Activated CD8-positive, alpha-beta memory T cell treated with anti-CD3 and anti-CD28 coated beads for 36 hours (primary cell): ENCODE measurements around the gene WDR27. TPM values are rescaled to one million over a fixed set of nuclear protein-coding genes. Genes with fewer than 3 reads are reported as not detected.

Experiments used
- CTCF ChIA-PET: fragments of 350-600 bp; sonication (Branson Sonifier 250); formaldehyde crosslinking; loops from one replicate; lab custom pipeline; 2021; ENCODE audit warnings: antibody characterized with exemption; lab: Charles Lee
- POLR2A ChIA-PET: fragments of 350-600 bp; sonication (Branson Sonifier 250); formaldehyde crosslinking; loops from one replicate; lab custom pipeline; 2021; ENCODE audit warnings: antibody characterized with exemption; lab: Charles Lee
- total RNA-seq, 2 experiments: library from RNA; stranded (reverse); gene quantifications; one replicate each; pipeline ENCODE4 v1.2.3, GENCODE V29; 2021

The WDR27 gene
- total RNA-seq, 2 experiments from 2014 or later, result 32.0 TPM

DNA sequence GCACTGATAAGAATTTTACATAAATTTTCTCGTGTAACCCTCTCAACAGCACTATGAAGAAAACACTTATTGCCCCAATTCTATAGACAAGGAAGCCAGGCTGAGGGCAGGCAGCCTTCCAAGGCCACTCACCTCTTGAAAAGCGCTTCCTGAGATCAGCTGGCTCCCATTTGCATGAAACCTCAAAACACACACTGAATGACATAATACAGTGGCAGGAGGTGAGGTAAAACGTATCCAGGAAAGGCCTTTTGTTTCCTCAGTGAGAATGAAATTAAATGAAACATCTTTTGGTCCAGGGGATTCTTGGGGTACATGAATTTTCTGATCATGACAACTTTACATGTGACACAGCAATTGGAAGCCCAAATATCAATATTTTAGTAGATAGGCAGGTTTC, 112.5 kb downstream of the WDR27 start:
- POLR2A ChIA-PET, result interaction anchor here (1.0 kb wide), 1 partner anchor 135 kb away, joined by 3 read pairs; the partner anchor contains the start of gene PHF10
- CTCF ChIA-PET, result no interaction called here

GRCh38 chr6:169587975-169588374, 113.9 kb downstream of the WDR27 start:
- POLR2A ChIA-PET, result no interaction called here
- CTCF ChIA-PET, result no interaction called here

- ChIA-PET POLR2A (no interaction called here), CTCF (no interaction called here)
Observed at GRCh38 chr6:169583886-169584541, 117.8 kb downstream of the WDR27 start.

- ChIA-PET CTCF (no interaction called here), POLR2A (no interaction called here)
Observed at GRCh38 chr6:169579407-169580111, 122.3 kb downstream of the WDR27 start.

- POLR2A ChIA-PET, result no interaction called here
- CTCF ChIA-PET, result no interaction called here
Observed at GRCh38 chr6:169577974-169578373, 123.9 kb downstream of the WDR27 start.

DNA sequence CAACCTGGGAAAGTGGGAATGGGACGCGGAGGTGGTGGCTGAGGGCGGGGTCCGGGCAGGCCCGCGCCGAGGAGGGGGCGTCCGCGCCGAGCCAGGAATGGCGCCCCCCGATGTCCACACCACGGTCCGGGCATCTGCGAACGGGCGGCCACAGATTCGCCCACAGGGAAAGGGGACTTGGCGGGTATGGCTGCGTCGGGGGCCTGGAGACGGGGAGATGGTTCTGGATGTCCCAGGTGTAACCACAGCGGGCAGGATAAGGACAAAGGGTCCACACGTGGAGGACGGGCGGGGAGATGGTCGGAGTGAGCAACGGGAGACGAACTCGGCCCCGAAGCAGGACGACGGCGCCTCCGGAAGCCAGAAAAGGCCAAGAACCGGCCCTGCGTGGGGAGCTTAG, 124.6 kb downstream of the WDR27 start:
- CTCF ChIA-PET, result no interaction called here
- POLR2A ChIA-PET, result no interaction called here

- ChIA-PET CTCF (no interaction called here), POLR2A (no interaction called here)
Observed at GRCh38 chr6:169575821-169576220, 126.0 kb downstream of the WDR27 start.

DNA sequence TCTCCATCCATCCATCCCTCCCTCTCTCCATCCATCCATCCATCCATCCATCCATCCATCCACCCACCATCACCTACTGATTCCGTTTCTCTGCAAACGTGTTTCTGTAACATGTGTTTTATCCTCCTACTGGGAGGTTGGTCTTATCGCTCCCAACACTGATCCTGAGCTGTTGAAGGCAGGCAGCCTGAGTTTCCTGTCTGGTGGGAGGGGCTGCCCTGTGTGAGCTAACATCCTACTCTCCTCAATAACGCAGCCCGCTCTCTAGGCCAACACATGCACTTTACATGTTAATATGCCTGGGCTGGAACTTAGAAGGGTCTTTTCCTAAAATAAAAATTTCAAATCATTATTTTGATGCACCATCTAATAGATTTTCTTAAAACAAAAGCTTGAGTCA, 126.5 kb downstream of the WDR27 start:
- POLR2A ChIA-PET, result no interaction called here
- CTCF ChIA-PET, result no interaction called here

DNA sequence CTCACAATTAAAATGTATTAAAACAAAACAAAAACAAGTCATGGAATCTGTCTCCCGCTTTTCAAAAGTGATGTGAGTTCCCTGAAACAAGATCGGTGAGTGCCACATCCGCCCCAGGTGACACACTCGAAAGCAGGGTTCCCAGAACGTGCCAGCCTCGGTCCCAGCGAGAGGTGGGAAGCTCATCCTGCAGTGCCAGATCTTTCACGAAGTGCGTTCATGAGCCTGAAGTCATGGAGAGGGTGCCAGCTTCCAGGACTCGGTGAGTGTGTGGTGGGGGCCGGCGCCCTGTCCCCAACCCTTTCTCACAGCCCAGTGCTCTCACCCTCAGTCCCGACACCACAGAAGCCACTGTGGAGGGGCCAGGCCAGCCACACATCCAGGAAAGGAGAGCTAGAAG, 127.4 kb downstream of the WDR27 start:
- CTCF ChIA-PET, result no interaction called here
- POLR2A ChIA-PET, result no interaction called here

- POLR2A ChIA-PET, result no interaction called here
- CTCF ChIA-PET, result no interaction called here
Observed at GRCh38 chr6:169573883-169574282, 127.9 kb downstream of the WDR27 start.

GRCh38 chr6:169571123-169571962, 130.5 kb downstream of the WDR27 start:
- ChIA-PET CTCF (no interaction called here), POLR2A (no interaction called here)

GRCh38 chr6:169568314-169569087, 133.3 kb downstream of the WDR27 start:
- CTCF ChIA-PET, result no interaction called here
- POLR2A ChIA-PET, result interaction anchor here (0.6 kb wide), 1 partner anchor 176 kb away, joined by 4 read pairs; no protein-coding TSS in a partner anchor

- CTCF ChIA-PET, result no interaction called here
- POLR2A ChIA-PET, result no interaction called here
Observed at GRCh38 chr6:169567819-169568218, 134.0 kb downstream of the WDR27 start.

GRCh38 chr6:169566961-169567750, 134.7 kb downstream of the WDR27 start:
- POLR2A ChIA-PET, result no interaction called here
- CTCF ChIA-PET, result no interaction called here

DNA sequence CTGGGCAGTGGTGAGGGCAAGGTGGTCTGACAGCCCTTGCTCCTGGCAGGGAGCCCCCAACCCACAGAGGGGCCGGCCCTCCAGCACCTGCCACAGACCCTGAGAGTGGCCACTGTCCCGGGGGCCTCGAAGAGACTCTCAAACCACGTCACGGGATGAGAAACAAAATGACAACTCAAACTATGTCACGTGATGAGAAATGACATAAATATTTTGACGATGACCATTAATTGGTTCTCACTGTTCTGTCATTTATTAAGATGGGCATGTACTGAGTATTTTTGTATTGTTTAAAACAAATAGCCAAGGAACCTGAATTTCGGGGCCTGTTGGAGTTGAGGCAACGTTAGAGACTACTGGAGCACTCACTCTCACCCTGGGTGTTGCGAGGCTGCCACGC, 135.5 kb downstream of the WDR27 start:
- POLR2A ChIA-PET, result no interaction called here
- CTCF ChIA-PET, result no interaction called here

GRCh38 chr6:169564453-169565240, 137.2 kb downstream of the WDR27 start:
- ChIA-PET POLR2A (no interaction called here), CTCF (no interaction called here)

GRCh38 chr6:169561665-169562064, 140.2 kb downstream of the WDR27 start:
- POLR2A ChIA-PET, result no interaction called here
- CTCF ChIA-PET, result no interaction called here

DNA sequence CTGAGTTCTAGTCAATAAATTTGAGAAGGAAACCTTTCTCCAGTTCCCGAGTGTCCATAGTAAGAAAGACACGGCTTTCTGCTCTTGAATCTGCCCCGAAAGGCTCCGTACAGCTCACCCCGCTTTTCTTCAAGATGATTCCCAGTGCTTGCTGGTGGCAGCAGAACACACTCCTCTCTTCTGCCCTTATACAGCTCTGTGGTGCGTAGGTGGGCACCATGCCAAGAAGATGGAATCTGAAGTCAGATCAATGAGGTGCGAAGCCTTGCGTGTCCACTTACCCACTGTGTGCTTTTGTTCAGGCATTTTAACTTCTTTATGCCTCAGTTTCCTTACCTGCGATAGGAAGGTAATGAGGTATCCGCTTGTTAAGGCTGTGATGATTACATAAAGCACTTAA, 142.2 kb downstream of the WDR27 start:
- ChIA-PET CTCF (no interaction called here), POLR2A (no interaction called here)
